Peyer's patch (tissue), 4 donors: ENCODE measurements around the gene SPDYC. TPM values are rescaled to one million over a fixed set of nuclear protein-coding genes. Genes with fewer than 3 reads are reported as not detected.
A peak's percentile ranks its signal among the peaks of the same experiment; 100 is the strongest.
"Not testable (repeated sequence)": the region's sequence is repeated elsewhere in the genome, so short reads cannot be mapped to it uniquely, and the experiment has no call there.

Source experiments
- DNase-seq, 3 donors: peaks; one replicate each; pipeline ENCODE4 v3.0.0-alpha.2; 2017 to 2019
- H3K27ac ChIP-seq, 4 donors: fragments of 200-600 bp; sonication (generic); one replicate each; pipeline ENCODE4 v1.5.1; 2016 to 2019
- H3K27me3 ChIP-seq, 2 donors: fragments of 200-600 bp; sonication (generic); one replicate each; pipeline ENCODE4 v1.5.1; 2019
- H3K36me3 ChIP-seq, 3 donors: fragments of 200-600 bp; sonication (generic); one replicate each; pipeline ENCODE4 v1.5.1; 2016 to 2019
- H3K4me1 ChIP-seq, 4 donors: fragments of 200-600 bp; sonication (generic); one replicate each; pipeline ENCODE4 v1.5.1; 2016 to 2019
- H3K4me3 ChIP-seq, 4 donors: fragments of 200-600 bp; sonication (generic); 1 replicate in 3 of 4; 2 replicates in 1 of 4; pipeline ENCODE4 v1.5.1; 2016 to 2019; ENCODE audit warnings: mild to moderate bottlenecking in 1 of 4
- H3K9me3 ChIP-seq, 4 donors: fragments of 200-600 bp; sonication (generic); one replicate each; pipeline ENCODE4 v1.5.1; 2016 to 2019; ENCODE audit warnings: mild to moderate bottlenecking in 1 of 4
- POLR2A ChIP-seq, 2 donors: fragments of 450-650 bp; IDR thresholded peaks; one replicate each; pipeline ENCODE4 v1.5.1; 2017; ENCODE audit warnings: antibody characterized with exemption in 2 of 2, mild to moderate bottlenecking in 2 of 2, moderate library complexity in 2 of 2
- total RNA-seq, 4 donors: library from RNA; depleted of rRNA; stranded (reverse); fragments of >200 nt; gene quantifications; one replicate each; pipeline ENCODE4 v1.1.0, GENCODE V29; 2016
- TF ChIP-seq, protein P1 (sequence below), 6 experiments: fragments of 450-650 bp in 4 of 6; fragments of 200-600 bp in 2 of 6; sonication (generic) in 1 of 6; IDR thresholded peaks; one replicate each; pipeline ENCODE4 v1.5.1; 2017 to 2019; ENCODE audit warnings: antibody characterized with exemption in 6 of 6, mild to moderate bottlenecking in 3 of 6, moderate library complexity in 1 of 6

The SPDYC gene
- total RNA-seq, 4 donors from 2014 or later: not detected

DNA sequence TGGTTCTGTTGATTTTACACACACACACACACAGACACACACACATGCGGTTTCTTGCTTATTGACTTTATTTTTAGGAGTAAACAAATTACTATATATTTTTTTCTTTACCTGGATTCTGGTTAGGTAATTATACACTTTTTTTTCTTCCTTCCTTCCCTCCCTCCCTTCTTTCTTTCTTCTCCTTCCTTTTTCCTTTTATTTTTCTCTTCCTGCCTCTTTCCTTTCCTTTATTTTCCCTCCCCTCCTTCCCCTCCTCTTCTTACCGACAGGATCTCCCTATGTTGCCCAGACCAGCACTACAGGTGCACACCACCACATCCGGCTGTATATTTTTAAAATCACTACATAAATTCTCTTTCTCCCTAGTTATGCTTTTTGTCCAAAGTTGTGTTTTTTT, 3.1 kb upstream of the SPDYC start:
- no peak for DNase-seq
- no peaks in the 10 kb centered on the region for H3K4me1 ChIP-seq
- H3K27ac ChIP-seq: no peak overlapping the region
- no peaks in the 10 kb centered on the region for H3K27me3 ChIP-seq
- H3K36me3 ChIP-seq: no peaks in the 10 kb centered on the region
- TF ChIP-seq POLR2A (IDR thresholded peaks at IDR 0.05): no peak
- TF ChIP-seq, protein P1, sequence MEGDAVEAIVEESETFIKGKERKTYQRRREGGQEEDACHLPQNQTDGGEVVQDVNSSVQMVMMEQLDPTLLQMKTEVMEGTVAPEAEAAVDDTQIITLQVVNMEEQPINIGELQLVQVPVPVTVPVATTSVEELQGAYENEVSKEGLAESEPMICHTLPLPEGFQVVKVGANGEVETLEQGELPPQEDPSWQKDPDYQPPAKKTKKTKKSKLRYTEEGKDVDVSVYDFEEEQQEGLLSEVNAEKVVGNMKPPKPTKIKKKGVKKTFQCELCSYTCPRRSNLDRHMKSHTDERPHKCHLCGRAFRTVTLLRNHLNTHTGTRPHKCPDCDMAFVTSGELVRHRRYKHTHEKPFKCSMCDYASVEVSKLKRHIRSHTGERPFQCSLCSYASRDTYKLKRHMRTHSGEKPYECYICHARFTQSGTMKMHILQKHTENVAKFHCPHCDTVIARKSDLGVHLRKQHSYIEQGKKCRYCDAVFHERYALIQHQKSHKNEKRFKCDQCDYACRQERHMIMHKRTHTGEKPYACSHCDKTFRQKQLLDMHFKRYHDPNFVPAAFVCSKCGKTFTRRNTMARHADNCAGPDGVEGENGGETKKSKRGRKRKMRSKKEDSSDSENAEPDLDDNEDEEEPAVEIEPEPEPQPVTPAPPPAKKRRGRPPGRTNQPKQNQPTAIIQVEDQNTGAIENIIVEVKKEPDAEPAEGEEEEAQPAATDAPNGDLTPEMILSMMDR (IDR thresholded peaks at IDR 0.05): no peak
- no peak overlapping the region for H3K4me3 ChIP-seq
- H3K9me3 ChIP-seq: no peaks in the 10 kb centered on the region

DNA sequence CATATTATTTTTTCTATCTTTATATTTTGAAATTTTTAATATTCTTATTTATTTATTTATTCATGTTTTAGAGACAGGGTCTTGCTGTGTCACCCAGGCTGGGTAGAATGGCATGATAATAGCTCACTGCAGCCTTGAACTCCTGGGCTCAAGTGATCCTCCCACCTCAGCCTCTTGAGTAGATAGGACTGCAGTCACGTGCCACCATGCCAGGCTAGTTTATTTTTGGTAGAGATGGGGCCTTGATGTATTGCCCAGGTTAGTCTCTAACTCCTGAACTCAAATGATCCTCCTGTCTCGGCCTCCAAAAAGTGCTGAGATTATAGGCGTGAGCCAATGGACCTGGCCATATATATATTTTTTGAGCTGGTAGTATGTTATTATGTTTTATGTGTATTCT, 2.4 kb upstream of the SPDYC start:
- Histone ChIP-seq H3K9me3 (no peaks in the 10 kb centered on the region), H3K4me3 (no peak overlapping the region), H3K36me3 (no peaks in the 10 kb centered on the region), H3K27ac (no peak overlapping the region), H3K27me3 (no peaks in the 10 kb centered on the region), H3K4me1 (no peaks in the 10 kb centered on the region)
- no peak for TF ChIP-seq POLR2A (IDR thresholded peaks at IDR 0.05)
- TF ChIP-seq, protein P1 (IDR thresholded peaks at IDR 0.05): no peak
- no peak for DNase-seq

DNA sequence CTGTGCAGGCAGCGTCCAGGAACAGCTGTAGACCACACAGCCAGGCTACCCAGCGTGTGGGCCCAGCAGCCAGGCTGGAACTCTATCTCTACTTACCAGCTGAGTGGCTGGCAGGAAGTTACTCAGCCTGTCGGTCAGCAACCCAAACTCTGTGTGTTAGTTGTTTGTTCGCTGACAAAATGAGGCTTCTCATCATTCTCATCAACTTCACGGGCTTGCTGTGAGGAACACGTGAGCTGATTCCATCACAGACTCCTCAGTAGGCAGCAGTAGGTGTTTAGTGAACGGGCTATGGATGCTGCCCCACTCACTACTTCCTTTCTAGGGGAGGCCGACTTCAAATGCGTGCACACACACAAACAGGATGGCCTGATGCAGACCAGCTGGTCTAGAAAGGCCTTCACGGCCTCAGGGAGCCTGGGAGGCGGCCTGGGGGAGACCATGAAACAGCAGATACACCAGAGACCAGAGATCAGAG, 830 bp upstream of the SPDYC start:
- TF ChIP-seq, protein P1 (IDR thresholded peaks at IDR 0.05): no peak
- no peak for TF ChIP-seq POLR2A (IDR thresholded peaks at IDR 0.05)
- H3K27me3 ChIP-seq: no peaks in the 10 kb centered on the region
- H3K9me3 ChIP-seq: no peaks in the 10 kb centered on the region
- peak in 1 of 3 donors; percentile 33 for DNase-seq
- H3K4me1 ChIP-seq: no peaks in the 10 kb centered on the region
- H3K36me3 ChIP-seq: no peaks in the 10 kb centered on the region
- H3K27ac ChIP-seq: peak overlapping the region in 3 of 4 donors; percentile 8 to 43 (median 28)
- H3K4me3 ChIP-seq: no peak overlapping the region

DNA sequence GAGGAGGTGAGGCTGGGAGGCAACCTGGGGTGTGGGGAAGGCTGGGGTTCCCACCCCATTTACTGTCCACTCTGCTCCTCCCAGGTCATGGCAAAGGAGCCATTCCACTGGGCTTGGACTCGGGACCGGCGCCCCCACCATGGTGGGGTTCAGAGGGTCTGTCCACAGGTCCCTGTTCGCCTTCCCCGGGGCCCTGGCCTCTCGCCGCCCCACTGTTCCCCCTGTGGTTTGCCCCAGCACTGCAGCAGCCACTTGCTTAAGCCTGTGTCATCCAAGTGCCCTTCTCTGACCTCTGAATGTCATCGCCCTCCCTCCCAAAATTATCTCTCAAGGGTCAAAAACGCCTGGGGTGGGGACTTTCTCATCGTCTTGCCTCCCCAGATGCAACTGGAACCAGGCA, 2.6 kb downstream of the SPDYC start:
- Histone ChIP-seq H3K4me3 (no peak overlapping the region), H3K4me1 (no peaks in the 10 kb centered on the region), H3K36me3 (no peaks in the 10 kb centered on the region), H3K27me3 (no peaks in the 10 kb centered on the region), H3K27ac (no peak overlapping the region), H3K9me3 (no peaks in the 10 kb centered on the region)
- TF ChIP-seq, protein P1 (IDR thresholded peaks at IDR 0.05): no peak
- TF ChIP-seq POLR2A (IDR thresholded peaks at IDR 0.05): no peak
- DNase-seq: peak in 2 of 3 donors; percentile 4 to 18

DNA sequence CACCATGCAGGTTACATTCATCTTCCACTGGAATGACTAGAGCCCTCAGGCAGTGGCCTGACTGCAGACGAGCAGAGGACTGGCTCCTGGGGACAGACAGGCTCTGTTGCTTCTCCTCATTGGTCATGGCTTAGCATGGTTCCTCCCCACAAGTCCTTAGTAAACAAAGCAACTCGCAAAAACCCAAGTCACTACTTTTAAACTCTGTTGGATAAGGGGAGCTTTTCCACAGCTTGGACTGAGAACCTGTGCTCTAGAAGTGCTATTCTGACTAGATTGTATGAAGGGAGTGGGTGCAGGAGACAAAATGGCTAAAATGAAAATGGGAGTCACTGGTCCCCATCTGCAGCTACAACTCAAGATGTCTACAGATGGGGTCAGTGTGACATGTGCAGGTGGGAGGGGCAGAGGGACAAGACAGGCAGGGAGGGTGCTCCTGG, 4.6 kb downstream of the SPDYC start:
- H3K4me3 ChIP-seq, H3K27ac ChIP-seq, H3K4me1 ChIP-seq, H3K27me3 ChIP-seq, DNase-seq, H3K9me3 ChIP-seq, H3K36me3 ChIP-seq: not testable (repeated sequence)

DNA sequence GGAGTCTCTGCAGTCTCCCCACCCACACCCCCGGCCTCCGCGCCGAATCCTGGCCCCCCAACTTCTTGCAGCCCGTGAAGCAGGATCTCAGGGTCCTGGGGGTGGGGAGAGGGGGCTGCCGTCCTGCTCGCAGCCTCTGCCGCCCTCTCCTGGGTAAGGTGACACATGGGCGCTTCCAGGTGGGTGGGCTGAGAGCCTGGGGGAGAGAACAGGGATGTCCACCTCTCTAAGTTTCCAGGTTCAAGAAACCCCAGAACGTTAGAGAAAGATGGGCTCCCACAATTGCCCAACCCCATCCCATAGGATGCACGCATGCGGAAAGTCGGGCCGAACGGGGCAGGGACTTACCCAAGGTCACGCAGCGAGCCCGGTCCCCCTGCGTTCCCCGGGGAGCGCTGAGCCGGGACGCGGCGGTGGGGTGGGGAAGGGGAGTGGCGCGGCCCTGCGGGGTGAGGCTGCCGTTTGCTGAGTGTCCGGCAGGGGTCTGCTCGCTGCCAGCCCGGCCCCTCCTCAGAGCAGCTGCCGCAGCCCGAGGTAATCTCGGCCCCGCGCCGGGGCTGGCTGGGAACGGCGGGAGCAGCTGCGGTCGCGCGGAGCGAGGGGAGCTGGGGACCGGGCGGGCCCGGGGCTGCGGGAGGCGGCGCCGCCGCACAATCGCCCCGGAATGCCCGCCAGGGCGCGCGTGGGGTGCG, 11.0 kb downstream of the SPDYC start:
- TF ChIP-seq, protein P1 (IDR thresholded peaks at IDR 0.05): peak; percentile 27 to 63 (median 58)
- peak in 1 of 2 donors; percentile 62 for TF ChIP-seq POLR2A (IDR thresholded peaks at IDR 0.05)
- Histone ChIP-seq H3K4me1 (peaks cover 0 to 31% (median 9%) of the 10 kb centered on the region in 4 donors), H3K4me3 (peak overlapping the region; percentile 75 to 97 (median 82)), H3K36me3 (peaks cover 0 to 21% (median 0%) of the 10 kb centered on the region in 3 donors), H3K9me3 (no peaks in the 10 kb centered on the region), H3K27me3 (no peaks in the 10 kb centered on the region), H3K27ac (peak overlapping the region; percentile 90 to 99 (median 94))
- peak; percentile 71 to 78 (median 77) for DNase-seq
